Measurements from ENCODE around the gene FSIP2.

Gene FSIP2

GRCh38 chr2:185782223-185782769 lies 43.7 kb downstream of the FSIP2 start:
- TF ChIP-seq ZFP30 (CRISPR knock-in tag; IDR thresholded peaks at IDR 0.05) (no peak), BACH2 (CRISPR knock-in tag; IDR thresholded peaks at IDR 0.05; ENCODE audit: borderline replicate concordance) (no peak), TOX (CRISPR knock-in tag; IDR thresholded peaks at IDR 0.05; ENCODE audit: borderline replicate concordance) (no peak), ISL1 (CRISPR knock-in tag; IDR thresholded peaks at IDR 0.05) (no peak), RARB (CRISPR knock-in tag; IDR thresholded peaks at IDR 0.05) (no peak), ARNTL (CRISPR knock-in tag; IDR thresholded peaks at IDR 0.05; ENCODE audit: borderline replicate concordance, low read depth) (no peak)
- ATAC-seq = no peak

GRCh38 chr2:185785156-185785555 lies 46.6 kb downstream of the FSIP2 start:
- TF ChIP-seq ISL1 (CRISPR knock-in tag; IDR thresholded peaks at IDR 0.05) (0 out of 2 replicates have a peak, but pooled peaks have one; percentile 41), ARNTL (CRISPR knock-in tag; IDR thresholded peaks at IDR 0.05; ENCODE audit: borderline replicate concordance, low read depth) (no peak)
- ATAC-seq = no peak; the same call in 2 of the 3 replicates

DNA sequence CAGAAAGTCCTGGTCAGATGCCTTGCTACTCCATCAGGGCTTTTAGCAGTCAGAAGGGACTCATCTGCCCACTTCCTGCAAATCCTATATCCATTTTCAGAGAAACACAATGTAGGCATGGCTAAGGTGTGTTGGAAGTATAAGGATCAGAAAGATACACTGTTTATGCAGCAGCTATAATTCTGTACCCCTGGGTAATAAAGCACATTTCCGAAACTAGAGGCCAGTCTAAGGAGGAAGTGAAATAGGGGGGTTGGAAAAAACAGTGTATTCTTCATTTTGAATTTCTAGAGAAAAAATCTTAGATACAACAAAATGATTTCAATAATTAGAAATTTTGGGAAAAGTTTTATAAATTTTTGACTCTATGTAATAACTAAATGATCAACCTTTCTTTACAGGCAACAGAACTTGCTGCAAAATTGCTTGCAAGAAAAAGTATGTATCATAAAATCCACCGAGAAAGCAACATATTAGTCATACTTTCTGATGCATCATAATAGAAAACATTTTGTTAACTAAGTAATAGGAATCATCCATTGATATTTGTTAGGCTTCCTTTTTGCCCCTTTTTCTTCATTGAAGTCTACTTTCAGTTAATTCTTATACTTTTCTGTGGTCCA lies 47.4 kb downstream of the FSIP2 start:
- TF ChIP-seq ARNTL (CRISPR knock-in tag; IDR thresholded peaks at IDR 0.05; ENCODE audit: borderline replicate concordance, low read depth) (no peak), CSDC2 (CRISPR knock-in tag; IDR thresholded peaks at IDR 0.05) (no peak), TCF4 (CRISPR knock-in tag; IDR thresholded peaks at IDR 0.05; ENCODE audit: borderline replicate concordance) (no peak)
- ATAC-seq = no peak; the same call in 2 of the 3 replicates

- peak; percentile 60 for ATAC-seq
- TF ChIP-seq SNAI2 (CRISPR knock-in tag; IDR thresholded peaks at IDR 0.05) (no peak), ISL1 (CRISPR knock-in tag; IDR thresholded peaks at IDR 0.05) (no peak; the same call in 1 of the 2 replicates), GLIS3 (CRISPR knock-in tag; IDR thresholded peaks at IDR 0.05) (no peak), TCF4 (CRISPR knock-in tag; IDR thresholded peaks at IDR 0.05; ENCODE audit: borderline replicate concordance) (no peak), ZNF70 (CRISPR knock-in tag; IDR thresholded peaks at IDR 0.05) (no peak), PPARA (CRISPR knock-in tag; IDR thresholded peaks at IDR 0.05; ENCODE audit: borderline replicate concordance) (no peak), OSR1 (CRISPR knock-in tag; IDR thresholded peaks at IDR 0.05) (no peak), ZC3H10 (CRISPR knock-in tag; IDR thresholded peaks at IDR 0.05) (no peak), ESRRG (CRISPR knock-in tag; IDR thresholded peaks at IDR 0.05) (no peak)
- TF ChIP-seq, protein P1, sequence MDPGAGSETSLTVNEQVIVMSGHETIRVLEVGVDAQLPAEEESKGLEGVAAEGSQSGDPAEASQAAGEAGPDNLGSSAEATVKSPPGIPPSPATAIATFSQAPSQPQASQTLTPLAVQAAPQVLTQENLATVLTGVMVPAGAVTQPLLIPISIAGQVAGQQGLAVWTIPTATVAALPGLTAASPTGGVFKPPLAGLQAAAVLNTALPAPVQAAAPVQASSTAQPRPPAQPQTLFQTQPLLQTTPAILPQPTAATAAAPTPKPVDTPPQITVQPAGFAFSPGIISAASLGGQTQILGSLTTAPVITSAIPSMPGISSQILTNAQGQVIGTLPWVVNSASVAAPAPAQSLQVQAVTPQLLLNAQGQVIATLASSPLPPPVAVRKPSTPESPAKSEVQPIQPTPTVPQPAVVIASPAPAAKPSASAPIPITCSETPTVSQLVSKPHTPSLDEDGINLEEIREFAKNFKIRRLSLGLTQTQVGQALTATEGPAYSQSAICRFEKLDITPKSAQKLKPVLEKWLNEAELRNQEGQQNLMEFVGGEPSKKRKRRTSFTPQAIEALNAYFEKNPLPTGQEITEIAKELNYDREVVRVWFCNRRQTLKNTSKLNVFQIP (CRISPR knock-in tag; IDR thresholded peaks at IDR 0.05; ENCODE audit: borderline replicate concordance, low read depth) = no peak
- TF ChIP-seq, protein P2, sequence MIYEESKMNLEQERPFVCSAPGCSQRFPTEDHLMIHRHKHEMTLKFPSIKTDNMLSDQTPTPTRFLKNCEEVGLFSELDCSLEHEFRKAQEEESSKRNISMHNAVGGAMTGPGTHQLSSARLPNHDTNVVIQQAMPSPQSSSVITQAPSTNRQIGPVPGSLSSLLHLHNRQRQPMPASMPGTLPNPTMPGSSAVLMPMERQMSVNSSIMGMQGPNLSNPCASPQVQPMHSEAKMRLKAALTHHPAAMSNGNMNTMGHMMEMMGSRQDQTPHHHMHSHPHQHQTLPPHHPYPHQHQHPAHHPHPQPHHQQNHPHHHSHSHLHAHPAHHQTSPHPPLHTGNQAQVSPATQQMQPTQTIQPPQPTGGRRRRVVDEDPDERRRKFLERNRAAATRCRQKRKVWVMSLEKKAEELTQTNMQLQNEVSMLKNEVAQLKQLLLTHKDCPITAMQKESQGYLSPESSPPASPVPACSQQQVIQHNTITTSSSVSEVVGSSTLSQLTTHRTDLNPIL (CRISPR knock-in tag; IDR thresholded peaks at IDR 0.05; ENCODE audit: low read depth) = no peak
Observed at GRCh38 chr2:185787227-185788145, 48.9 kb downstream of the FSIP2 start.

DNA sequence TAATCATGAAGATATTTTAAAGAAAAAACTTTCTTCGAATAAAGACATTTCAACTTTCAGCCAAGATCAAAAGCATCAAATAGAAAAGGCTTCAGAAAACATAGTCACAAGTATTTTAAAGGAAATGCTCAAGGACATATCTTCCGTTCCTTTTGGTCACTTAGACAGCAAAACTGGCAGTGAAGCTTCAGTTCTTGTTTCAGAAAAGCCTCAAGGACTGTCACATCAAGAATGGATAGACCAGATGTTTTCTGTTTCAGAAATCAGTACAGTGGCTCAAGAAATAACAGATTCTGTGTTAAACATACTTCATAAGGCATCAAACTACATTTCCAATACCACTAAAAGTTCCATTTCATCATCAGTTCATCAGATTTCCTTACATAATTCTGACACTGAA lies 51.8 kb downstream of the FSIP2 start:
- TF ChIP-seq, protein P1 (CRISPR knock-in tag; IDR thresholded peaks at IDR 0.05; ENCODE audit: borderline replicate concordance, low read depth) = no peak
- no peak for TF ChIP-seq ZNF565 (CRISPR knock-in tag; conservative IDR thresholded peaks at IDR 0.05; ENCODE audit: low read depth)
- no peak for TF ChIP-seq ZFP30 (CRISPR knock-in tag; IDR thresholded peaks at IDR 0.05)
- no peak for TF ChIP-seq PATZ1 (CRISPR knock-in tag; IDR thresholded peaks at IDR 0.05; ENCODE audit: borderline replicate concordance)
- no peak for TF ChIP-seq BACH2 (CRISPR knock-in tag; IDR thresholded peaks at IDR 0.05; ENCODE audit: borderline replicate concordance)
- TF ChIP-seq PPARA (CRISPR knock-in tag; IDR thresholded peaks at IDR 0.05; ENCODE audit: borderline replicate concordance) = no peak
- no peak for TF ChIP-seq ZNF70 (CRISPR knock-in tag; IDR thresholded peaks at IDR 0.05)
- TF ChIP-seq TOX (CRISPR knock-in tag; IDR thresholded peaks at IDR 0.05; ENCODE audit: borderline replicate concordance) = no peak
- no peak for TF ChIP-seq GLIS3 (CRISPR knock-in tag; IDR thresholded peaks at IDR 0.05)
- no peak for TF ChIP-seq RARB (CRISPR knock-in tag; IDR thresholded peaks at IDR 0.05)
- ATAC-seq = no peak
